Muscle layer of duodenum (tissue), 2 donors: ENCODE measurements around the gene GADD45B.

Experiments
- H3K27ac ChIP-seq: one replicate; pipeline ENCODE4 v1.7.0; 2013; ENCODE audit warnings: mild to moderate bottlenecking, low read length
- H3K27me3 ChIP-seq: one replicate; pipeline ENCODE4 v1.7.0; 2013; ENCODE audit warnings: low read depth, mild to moderate bottlenecking, control low read depth, low read length
- H3K36me3 ChIP-seq, 2 donors: one replicate each; pipeline ENCODE4 v1.7.0; 2013; ENCODE audit warnings: low read length in 2 of 2, control low read depth in 1 of 2, mild to moderate bottlenecking in 1 of 2; ENCODE audit not compliant: insufficient read depth in 2 of 2, control insufficient read depth in 1 of 2
- H3K4me1 ChIP-seq, 2 donors: one replicate each; pipeline ENCODE4 v1.7.0; 2013; ENCODE audit warnings: low read length in 2 of 2, mild to moderate bottlenecking in 2 of 2, control low read depth in 1 of 2, moderate library complexity in 1 of 2; ENCODE audit not compliant: insufficient read depth in 2 of 2, control insufficient read depth in 1 of 2
- H3K4me3 ChIP-seq, 2 donors: one replicate each; pipeline ENCODE4 v1.7.0; 2013; ENCODE audit warnings: low read length in 2 of 2, low read depth in 1 of 2, mild to moderate bottlenecking in 1 of 2
- H3K9me3 ChIP-seq, 2 donors: one replicate each; pipeline ENCODE4 v1.7.0; 2013; ENCODE audit warnings: low read length in 2 of 2, control low read depth in 1 of 2, mild to moderate bottlenecking in 1 of 2; ENCODE audit not compliant: control insufficient read depth in 1 of 2
- donor health status: healthy.

GADD45B gene

DNA sequence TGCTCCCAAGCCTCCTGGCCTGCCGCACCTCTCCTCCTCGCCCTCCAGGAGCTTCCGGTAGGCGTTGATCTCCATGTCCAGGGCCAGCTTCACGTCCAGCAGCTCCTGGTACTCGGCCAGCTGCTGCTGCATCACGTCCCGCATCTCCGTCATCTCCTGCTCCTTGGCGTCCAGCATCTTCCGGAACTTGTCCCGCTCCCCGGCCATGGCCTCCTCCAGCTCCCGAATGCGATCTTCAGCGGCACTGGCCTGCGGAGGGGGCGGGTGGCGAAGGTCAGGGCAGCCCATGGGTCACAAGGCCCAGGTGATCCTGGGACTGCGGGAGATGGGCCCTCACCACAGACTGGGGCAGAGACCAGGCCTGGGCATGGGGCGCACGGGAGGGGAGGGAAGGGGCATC lies 41.7 kb upstream of the GADD45B start:
- peaks cover 3 to 55% of the 10 kb centered on the region in 2 donors for H3K36me3 ChIP-seq

DNA sequence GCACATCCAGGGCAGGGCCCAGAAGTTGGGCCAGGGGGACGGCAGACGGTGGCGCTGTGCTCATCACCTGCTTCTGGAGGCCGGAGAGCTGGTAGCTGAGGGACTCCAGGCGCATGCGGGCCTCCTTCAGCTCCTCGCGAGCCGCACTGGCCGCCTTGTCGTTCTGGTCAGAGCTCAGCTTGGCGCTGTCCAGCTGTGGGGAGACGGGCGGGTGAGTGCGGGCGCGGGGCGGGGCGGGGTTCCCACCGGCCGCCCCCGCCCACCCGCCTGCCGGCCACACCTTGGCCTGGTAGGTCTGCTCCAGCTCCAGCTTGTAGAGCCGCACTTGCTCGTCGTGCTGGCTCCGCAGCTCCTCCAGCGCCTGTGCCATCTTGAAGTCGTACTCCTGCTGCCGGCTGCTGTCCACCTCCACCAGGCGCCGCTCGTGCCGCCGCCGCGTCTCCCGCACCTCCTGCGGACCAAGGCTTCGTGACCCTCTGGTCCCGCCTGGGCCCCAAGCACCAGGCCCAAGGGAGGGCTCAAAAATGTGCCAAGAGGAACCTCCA lies 41.1 kb upstream of the GADD45B start:
- H3K4me1 ChIP-seq: no peaks in the 10 kb centered on the region
- no peak overlapping the region for H3K4me3 ChIP-seq
- peaks cover 3 to 55% of the 10 kb centered on the region in 2 donors for H3K36me3 ChIP-seq
- H3K27me3 ChIP-seq: no peaks in the 10 kb centered on the region
- H3K27ac ChIP-seq: no peak overlapping the region
- no peaks in the 10 kb centered on the region for H3K9me3 ChIP-seq

More for the DNA sequence above, 41.7 kb upstream of the GADD45B start:
- Histone ChIP-seq H3K4me1 (no peaks in the 10 kb centered on the region), H3K9me3 (no peaks in the 10 kb centered on the region), H3K4me3 (no peak overlapping the region), H3K27me3 (no peaks in the 10 kb centered on the region), H3K27ac (no peak overlapping the region)

DNA sequence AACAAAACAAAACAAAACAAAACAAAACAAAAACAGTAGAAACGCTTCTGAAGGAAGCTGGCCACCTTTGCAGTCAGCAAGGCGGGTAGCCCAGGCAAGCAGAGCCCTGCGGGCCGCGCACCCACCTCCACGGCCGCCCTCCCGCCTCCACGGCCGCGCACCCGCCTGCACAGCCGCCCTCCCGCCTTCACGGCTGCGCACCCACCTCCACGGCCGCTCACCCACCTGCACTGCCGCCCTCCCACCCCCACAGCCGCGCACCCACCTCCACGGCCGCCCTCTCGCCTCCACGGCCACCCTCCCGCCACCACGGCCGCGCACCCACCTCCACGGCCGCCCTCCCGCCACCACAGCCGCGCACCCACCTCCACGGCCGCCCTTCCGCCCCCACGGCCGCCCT lies 39.5 kb upstream of the GADD45B start:
- H3K36me3 ChIP-seq: peaks cover 0 to 48% of the 10 kb centered on the region in 2 donors

DNA sequence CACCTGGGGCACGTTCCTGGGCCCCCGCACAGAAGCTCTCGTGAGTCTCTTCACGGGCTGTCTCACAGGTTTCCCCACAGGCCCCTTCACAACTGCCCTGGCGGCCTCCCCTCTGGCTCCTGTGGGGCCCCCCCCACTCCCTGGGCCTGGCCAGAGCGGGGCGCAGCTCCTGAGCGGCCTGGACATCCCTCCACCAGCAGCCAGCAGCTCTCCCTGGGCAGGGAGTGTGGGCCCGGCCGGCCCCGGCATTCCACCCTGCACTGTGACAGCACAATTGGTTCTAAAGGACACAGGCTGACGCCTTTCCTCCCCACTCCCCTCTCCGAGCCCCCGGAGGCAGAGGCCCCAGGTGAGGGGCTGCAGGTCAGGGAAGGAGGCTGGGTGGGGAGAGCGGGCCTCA lies 39.0 kb upstream of the GADD45B start:
- H3K9me3 ChIP-seq: no peaks in the 10 kb centered on the region
- H3K36me3 ChIP-seq: peaks cover 0 to 49% of the 10 kb centered on the region in 2 donors
- no peaks in the 10 kb centered on the region for H3K4me1 ChIP-seq
- H3K4me3 ChIP-seq: no peak overlapping the region
- H3K27ac ChIP-seq: no peak overlapping the region
- no peaks in the 10 kb centered on the region for H3K27me3 ChIP-seq

More for the DNA sequence above, 39.5 kb upstream of the GADD45B start:
- no peak overlapping the region for H3K4me3 ChIP-seq
- H3K4me1 ChIP-seq: no peaks in the 10 kb centered on the region
- no peak overlapping the region for H3K27ac ChIP-seq
- H3K9me3 ChIP-seq: no peaks in the 10 kb centered on the region
- H3K27me3 ChIP-seq: no peaks in the 10 kb centered on the region

DNA sequence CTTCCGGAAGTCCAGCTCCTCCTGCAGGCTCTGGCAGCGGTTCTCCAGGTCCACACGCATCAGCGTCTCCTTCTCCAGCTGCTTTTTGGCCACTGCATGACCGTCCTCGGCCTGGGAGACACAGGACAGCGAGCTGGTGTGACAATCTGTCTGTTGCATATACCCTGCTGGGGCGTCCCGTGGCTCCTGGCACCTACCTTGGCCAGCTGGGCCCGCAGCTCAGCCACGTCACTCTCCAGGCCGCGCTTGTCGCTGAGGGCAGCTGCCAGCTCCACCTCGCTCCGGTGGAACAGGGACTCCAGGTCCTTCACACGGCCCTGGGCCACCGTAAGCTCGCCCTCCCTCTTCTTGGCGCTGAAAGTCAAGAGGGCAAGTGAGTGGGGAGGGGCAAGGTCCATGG lies 37.7 kb upstream of the GADD45B start:
- Histone ChIP-seq H3K9me3 (no peaks in the 10 kb centered on the region), H3K4me1 (no peaks in the 10 kb centered on the region), H3K27ac (no peak overlapping the region), H3K36me3 (peaks cover 0 to 52% of the 10 kb centered on the region in 2 donors), H3K27me3 (no peaks in the 10 kb centered on the region), H3K4me3 (no peak overlapping the region)

DNA sequence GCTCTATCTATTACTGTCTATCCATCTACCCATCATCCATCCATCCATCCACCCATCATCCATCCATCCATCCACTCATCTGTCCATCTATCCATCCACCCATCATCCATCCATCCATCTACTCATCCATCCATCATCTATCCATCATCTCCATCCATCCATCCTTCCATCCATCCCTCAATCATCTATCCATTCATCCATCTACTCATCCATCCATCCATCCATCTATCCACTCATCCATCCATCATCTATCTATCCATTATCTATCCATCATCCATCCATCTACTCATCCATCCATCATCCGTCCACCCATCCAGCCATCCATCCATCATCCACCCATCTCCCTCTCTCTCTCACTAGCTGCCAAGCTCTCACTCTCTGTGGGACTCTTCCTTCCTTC lies 35.4 kb upstream of the GADD45B start:
- Histone ChIP-seq H3K9me3 (no peaks in the 10 kb centered on the region), H3K4me1 (no peaks in the 10 kb centered on the region), H3K4me3 (no peak overlapping the region), H3K27ac (no peak overlapping the region), H3K27me3 (no peaks in the 10 kb centered on the region), H3K36me3 (peaks cover 5 to 41% of the 10 kb centered on the region in 2 donors)

DNA sequence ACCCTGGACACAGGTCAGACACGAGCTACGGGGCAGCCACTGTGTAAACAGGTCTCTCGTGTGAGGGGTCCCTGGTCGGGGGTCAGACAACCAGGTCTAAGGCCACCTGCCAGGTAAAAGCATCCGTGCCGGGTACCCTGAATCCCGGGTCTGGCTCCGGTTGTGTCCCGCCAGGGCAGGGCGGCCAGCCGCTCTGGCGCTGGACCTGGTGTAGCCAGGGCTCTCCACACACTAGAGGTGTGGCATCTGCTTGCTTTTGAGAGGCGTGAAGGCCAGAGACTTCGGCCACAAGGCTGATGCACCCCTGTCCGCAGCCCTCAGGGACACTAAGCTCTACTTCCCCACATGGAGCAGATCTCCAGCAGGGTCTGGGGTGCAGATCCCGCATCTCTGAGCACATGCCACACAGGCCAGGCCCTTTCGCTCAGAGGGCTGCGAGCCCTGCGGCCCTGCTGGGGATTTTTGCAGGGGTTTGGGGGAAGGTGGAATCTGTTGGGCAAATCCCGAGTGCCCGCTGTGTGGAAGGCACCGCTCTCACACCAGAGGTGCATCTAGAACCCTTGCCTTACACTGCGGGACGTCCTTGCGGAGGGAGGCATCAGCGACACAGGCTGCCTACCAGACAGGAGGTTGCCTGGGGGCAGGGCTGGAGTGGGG lies 34.7 kb upstream of the GADD45B start:
- Histone ChIP-seq H3K9me3 (no peaks in the 10 kb centered on the region), H3K4me3 (no peak overlapping the region), H3K27ac (no peak overlapping the region), H3K27me3 (no peaks in the 10 kb centered on the region), H3K36me3 (peaks cover 5 to 41% of the 10 kb centered on the region in 2 donors), H3K4me1 (no peaks in the 10 kb centered on the region)

DNA sequence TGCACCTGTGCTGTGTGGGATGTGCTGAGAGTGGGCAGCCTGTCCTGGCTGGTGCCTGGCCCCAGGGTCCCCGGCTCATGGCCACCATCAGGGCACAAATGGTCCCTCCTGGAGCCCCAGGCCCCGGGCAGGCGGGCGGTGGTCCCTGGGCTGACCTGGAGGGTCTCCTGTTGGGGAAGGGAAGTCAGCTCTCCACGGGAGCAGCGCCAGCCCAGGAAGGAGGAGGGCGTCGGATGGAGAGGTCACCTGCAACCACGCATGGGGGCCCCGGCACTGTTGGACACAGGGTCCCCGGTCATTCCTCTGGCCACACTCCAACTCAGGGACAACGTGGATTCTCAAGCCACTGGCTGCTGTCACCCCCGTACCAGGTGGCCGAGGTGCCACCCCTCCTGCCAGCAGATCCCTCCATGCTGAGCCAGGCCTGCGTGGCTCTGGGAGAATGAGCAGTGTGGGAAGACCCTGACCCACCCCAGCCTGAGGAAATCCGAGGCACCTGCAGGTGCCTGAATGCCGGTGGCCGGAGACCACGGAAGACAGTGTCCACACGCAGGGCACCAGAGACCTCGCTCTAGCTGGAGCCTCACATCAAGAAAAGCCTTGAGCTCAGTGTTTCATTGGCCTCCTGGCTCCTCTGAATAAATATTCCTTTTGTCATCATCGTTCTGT lies 32.7 kb upstream of the GADD45B start:
- no peak overlapping the region for H3K4me3 ChIP-seq
- no peaks in the 10 kb centered on the region for H3K9me3 ChIP-seq
- no peaks in the 10 kb centered on the region for H3K27me3 ChIP-seq
- no peaks in the 10 kb centered on the region for H3K4me1 ChIP-seq
- peaks cover 5 to 25% of the 10 kb centered on the region in 2 donors for H3K36me3 ChIP-seq
- no peak overlapping the region for H3K27ac ChIP-seq

DNA sequence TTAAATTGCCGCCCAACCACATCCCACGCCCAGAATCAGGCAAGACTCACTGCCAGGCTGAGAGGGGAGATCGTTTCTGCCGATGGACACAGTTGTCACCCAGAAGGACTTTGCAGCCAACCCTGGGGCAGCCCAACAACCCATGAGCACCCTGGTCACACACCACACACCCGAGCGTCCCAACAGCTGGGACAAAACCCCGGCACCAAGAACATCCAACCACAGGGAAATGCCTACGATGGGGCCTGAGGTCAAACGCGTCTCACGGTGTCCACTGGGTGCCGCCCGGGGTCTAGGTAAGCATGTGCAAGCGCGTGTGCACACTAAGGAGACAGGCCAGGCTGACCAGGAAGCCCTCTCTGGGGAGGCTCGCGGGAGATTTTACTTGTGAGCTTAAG lies 32.1 kb upstream of the GADD45B start:
- H3K27me3 ChIP-seq: no peaks in the 10 kb centered on the region
- no peak overlapping the region for H3K4me3 ChIP-seq
- no peak overlapping the region for H3K27ac ChIP-seq
- no peaks in the 10 kb centered on the region for H3K4me1 ChIP-seq
- H3K9me3 ChIP-seq: no peaks in the 10 kb centered on the region
- H3K36me3 ChIP-seq: peaks cover 5 to 22% of the 10 kb centered on the region in 2 donors

DNA sequence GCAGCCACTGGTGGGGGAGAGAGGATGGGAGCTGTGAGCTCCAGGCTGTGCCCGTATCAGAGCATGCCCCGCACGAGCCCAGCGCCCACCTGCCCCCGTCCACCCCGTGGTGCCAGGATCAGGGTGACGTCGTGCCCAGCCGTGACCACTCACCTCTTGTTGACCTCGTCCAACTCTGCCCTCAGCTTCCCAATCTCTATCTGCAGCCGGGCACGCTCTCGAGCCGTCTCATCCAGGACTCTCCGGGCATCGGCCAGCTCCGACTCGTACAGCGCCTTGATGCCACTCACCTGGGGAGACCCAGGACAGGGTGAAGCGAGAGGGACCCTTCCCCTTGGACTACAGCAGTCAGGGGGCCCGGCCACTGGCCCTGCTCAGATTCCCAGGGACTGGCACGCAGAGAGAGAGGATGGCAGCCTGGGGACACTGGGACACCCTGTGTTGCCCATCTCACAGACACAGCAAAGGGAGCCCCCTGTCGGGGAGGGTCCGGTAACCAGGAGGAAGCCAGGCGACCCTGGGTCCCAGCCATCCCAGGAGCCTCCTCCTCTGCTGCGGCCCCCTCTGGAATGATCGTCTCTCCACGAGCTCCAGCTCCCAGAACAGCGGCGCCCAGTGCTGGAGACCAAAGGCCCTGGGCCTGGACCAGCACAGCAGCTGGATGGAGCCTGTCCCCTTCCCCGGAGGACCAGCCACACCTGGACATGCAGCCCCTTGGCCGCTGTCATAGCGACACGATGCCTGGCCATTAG lies 31.5 kb upstream of the GADD45B start:
- H3K4me1 ChIP-seq: no peaks in the 10 kb centered on the region

DNA sequence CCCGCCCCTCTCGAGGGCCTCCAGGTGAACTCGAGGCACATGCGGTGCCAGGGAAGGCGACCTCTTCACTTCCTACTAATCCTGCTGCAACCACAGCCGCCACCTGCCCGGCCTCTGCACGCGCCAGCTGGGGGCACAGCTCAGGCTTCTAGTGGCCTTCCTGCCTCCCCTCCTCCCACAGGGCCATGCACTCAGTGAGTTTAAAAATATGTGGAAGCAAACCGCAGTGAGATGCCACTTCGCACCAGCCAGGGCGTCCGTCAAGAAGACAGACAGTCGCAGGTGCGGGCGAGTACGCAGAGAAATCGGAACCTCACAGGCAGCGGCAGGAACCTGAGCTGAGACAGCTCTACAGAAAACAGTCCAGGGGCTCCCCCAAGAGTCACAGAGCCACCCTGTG lies 29.5 kb upstream of the GADD45B start:
- peaks cover 5 to 18% of the 10 kb centered on the region in 2 donors for H3K36me3 ChIP-seq

More for the DNA sequence above, 31.5 kb upstream of the GADD45B start:
- Histone ChIP-seq H3K27me3 (no peaks in the 10 kb centered on the region), H3K36me3 (peaks cover 5 to 22% of the 10 kb centered on the region in 2 donors), H3K9me3 (no peaks in the 10 kb centered on the region), H3K4me3 (no peak overlapping the region), H3K27ac (no peak overlapping the region)

More for the DNA sequence above, 29.5 kb upstream of the GADD45B start:
- Histone ChIP-seq H3K27ac (no peak overlapping the region), H3K4me1 (no peaks in the 10 kb centered on the region), H3K9me3 (no peaks in the 10 kb centered on the region), H3K4me3 (no peak overlapping the region), H3K27me3 (no peaks in the 10 kb centered on the region)
